Measurements from ENCODE around the gene ZNF554. TPM values are rescaled to one million over a fixed set of nuclear protein-coding genes. Genes with fewer than 3 reads are reported as not detected.
A peak's percentile ranks its signal among the peaks of the same experiment; 100 is the strongest.
"Not testable (repeated sequence)": the region's sequence is repeated elsewhere in the genome, so short reads cannot be mapped to it uniquely, and the experiment has no call there.

ZNF554 gene
- total and polyA plus RNA-seq, 9 donors: 4.5 to 7.3 (median 5.4) TPM

DNA sequence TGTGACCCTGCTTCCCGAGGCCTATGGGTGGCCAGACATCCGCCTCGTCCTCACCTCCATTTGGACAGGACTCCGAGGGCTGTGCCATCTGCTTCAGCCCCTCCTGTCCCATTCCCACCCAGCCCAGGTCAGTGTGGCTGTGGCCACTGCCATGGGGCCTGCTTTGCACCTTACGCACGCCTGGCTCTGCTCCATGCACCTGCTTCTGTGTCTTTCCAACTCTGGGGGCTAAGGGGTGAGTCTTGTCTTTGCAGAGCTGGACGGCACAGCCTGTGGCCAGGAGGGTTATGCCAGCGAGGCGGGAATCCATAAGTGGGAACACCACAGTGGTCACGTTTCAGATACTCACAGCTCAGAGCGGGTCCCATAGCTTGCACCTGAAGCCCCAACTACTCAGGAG, 5.2 kb upstream of the ZNF554 start:
- H3K36me3 ChIP-seq (ENCODE audit: control insufficient read depth, insufficient read depth, low read length): peaks cover 41% of the 10 kb centered on the region
- no peaks in the 10 kb centered on the region for H3K9me3 ChIP-seq (replicated peaks; ENCODE audit: control insufficient read depth, low read depth, low read length)
- H3K4me3 ChIP-seq (ENCODE audit: low read length): no peak overlapping the region
- no peaks in the 10 kb centered on the region for H3K27me3 ChIP-seq (ENCODE audit: control insufficient read depth, insufficient read depth, low read length)
- DNase-seq: no peak
- no peak overlapping the region for H3K27ac ChIP-seq (ENCODE audit: low read length)
- peaks cover 4% of the 10 kb centered on the region for H3K4me1 ChIP-seq (ENCODE audit: control insufficient read depth, insufficient read depth, low read length)
- 89% methylated on average over 11 of the region's 11 CpGs for WGBS (ENCODE audit: insufficient coverage)

DNA sequence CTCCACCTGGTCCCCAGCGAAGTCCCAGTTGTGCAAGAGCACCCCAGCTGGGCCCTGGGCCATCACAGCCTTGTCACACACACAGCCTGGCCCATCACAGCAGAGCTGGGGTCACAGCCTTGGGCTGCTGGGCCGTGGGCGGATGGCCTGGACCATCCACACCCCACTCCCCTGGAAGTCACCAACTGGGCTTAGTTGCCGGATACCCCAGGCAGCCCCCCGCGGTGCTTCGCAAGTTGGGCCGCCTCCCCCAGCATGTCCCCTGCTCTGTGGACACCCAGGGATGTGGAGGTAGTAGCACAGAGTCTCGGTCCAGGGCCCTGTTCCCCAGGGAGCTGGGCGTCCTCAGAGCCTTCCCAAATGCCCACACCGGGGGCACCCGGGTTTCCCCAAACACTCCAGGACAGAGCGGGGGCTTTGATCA, 4.5 kb upstream of the ZNF554 start:
- WGBS (ENCODE audit: insufficient coverage): 92% methylated on average over 11 of the region's 13 CpGs
- Histone ChIP-seq H3K27me3 (ENCODE audit: control insufficient read depth, insufficient read depth, low read length) (no peaks in the 10 kb centered on the region), H3K9me3 (replicated peaks; ENCODE audit: control insufficient read depth, low read depth, low read length) (no peaks in the 10 kb centered on the region), H3K4me1 (ENCODE audit: control insufficient read depth, insufficient read depth, low read length) (peaks cover 7% of the 10 kb centered on the region), H3K27ac (ENCODE audit: low read length) (no peak overlapping the region), H3K4me3 (ENCODE audit: low read length) (no peak overlapping the region), H3K36me3 (ENCODE audit: control insufficient read depth, insufficient read depth, low read length) (peaks cover 34% of the 10 kb centered on the region)
- no peak for DNase-seq

DNA sequence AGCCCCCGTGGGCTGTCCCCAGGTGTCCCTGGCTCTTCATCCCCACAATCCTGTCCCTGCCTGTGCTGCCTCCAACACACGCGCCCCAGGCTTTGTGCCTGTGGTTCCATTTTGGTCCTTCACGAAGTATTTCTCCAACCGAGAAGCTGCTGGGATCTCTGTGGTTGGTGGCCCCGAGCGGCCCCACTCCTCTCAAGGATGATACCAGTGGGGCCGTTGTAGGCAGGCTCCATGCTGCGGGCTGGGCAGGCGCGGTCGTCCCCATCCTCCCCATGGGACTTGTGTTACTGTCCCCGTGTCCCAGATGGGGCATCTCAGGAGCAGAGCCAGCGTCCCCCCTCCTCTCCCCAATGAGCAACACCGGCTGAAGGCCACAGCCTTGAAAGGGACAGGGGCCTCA, 3.7 kb upstream of the ZNF554 start:
- no peak overlapping the region for H3K27ac ChIP-seq (ENCODE audit: low read length)
- 84% methylated on average over 10 of the region's 15 CpGs for WGBS (ENCODE audit: insufficient coverage)
- H3K9me3 ChIP-seq (replicated peaks; ENCODE audit: control insufficient read depth, low read depth, low read length): no peaks in the 10 kb centered on the region
- DNase-seq: no peak
- no peak overlapping the region for H3K4me3 ChIP-seq (ENCODE audit: low read length)
- peaks cover 10% of the 10 kb centered on the region for H3K4me1 ChIP-seq (ENCODE audit: control insufficient read depth, insufficient read depth, low read length)
- H3K36me3 ChIP-seq (ENCODE audit: control insufficient read depth, insufficient read depth, low read length): peaks cover 28% of the 10 kb centered on the region
- H3K27me3 ChIP-seq (ENCODE audit: control insufficient read depth, insufficient read depth, low read length): no peaks in the 10 kb centered on the region

DNA sequence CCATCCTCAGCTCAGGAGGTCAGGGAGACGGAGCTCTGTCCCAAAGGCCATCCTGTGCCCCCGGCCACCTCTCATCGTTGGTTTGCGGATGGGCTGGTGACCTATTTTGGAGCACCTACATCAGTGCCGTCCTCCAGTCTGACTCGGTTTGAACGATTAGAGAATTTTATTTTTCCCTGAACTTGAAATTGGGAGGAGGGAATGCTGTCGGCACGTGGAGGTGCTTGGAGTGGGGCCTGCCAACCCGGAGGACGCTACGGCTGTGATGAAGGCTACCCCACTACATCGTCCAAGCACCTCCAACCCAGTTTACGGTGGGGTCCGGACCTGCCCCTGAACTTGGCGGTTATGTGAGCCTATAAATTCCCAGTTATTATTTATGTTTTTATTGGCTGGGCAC, 3.0 kb upstream of the ZNF554 start:
- Histone ChIP-seq H3K36me3 (ENCODE audit: control insufficient read depth, insufficient read depth, low read length) (peaks cover 20% of the 10 kb centered on the region), H3K4me3 (ENCODE audit: low read length) (no peak overlapping the region), H3K27ac (ENCODE audit: low read length) (no peak overlapping the region), H3K27me3 (ENCODE audit: control insufficient read depth, insufficient read depth, low read length) (no peaks in the 10 kb centered on the region), H3K4me1 (ENCODE audit: control insufficient read depth, insufficient read depth, low read length) (peaks cover 10% of the 10 kb centered on the region), H3K9me3 (replicated peaks; ENCODE audit: control insufficient read depth, low read depth, low read length) (no peaks in the 10 kb centered on the region)
- WGBS (ENCODE audit: insufficient coverage): 68% methylated on average over 4 of the region's 16 CpGs
- DNase-seq: no peak

DNA sequence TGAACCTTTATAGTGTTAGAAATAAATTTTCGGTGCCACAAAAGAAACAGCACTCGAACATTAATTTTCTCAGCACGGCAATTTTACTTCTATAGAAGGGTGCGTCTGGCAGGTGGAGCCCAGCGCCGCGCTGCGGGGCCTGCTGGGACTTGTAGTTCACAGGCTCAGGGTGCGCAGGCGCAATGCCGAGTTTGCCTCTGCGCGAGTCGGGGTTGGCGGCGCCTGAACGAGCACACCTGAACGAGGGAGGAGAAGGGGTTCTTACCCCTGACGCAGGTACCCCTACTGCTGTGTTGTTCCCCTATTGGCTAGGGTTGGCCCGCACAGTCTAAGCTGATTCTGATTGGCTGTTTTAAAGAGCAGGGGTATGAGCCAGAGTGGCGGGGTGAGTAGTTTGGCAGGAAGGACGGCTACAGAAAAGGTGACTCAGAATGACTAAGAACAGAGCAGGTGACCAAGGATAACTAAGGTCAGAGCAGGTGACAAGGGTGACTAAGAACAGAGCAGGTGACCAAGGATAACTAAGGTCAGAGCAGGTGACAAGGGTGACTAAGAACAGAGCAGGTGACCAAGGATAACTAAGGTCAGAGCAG, 2.3 kb upstream of the ZNF554 start:
- not testable (repeated sequence) for H3K27me3 ChIP-seq (ENCODE audit: control insufficient read depth, insufficient read depth, low read length); DNase-seq; H3K4me3 ChIP-seq (ENCODE audit: low read length); H3K9me3 ChIP-seq (replicated peaks; ENCODE audit: control insufficient read depth, low read depth, low read length); H3K27ac ChIP-seq (ENCODE audit: low read length); H3K4me1 ChIP-seq (ENCODE audit: control insufficient read depth, insufficient read depth, low read length)
- WGBS (ENCODE audit: insufficient coverage): 61% methylated on average over 18 of the region's 22 CpGs
- peaks cover 14% of the 10 kb centered on the region for H3K36me3 ChIP-seq (ENCODE audit: control insufficient read depth, insufficient read depth, low read length)

DNA sequence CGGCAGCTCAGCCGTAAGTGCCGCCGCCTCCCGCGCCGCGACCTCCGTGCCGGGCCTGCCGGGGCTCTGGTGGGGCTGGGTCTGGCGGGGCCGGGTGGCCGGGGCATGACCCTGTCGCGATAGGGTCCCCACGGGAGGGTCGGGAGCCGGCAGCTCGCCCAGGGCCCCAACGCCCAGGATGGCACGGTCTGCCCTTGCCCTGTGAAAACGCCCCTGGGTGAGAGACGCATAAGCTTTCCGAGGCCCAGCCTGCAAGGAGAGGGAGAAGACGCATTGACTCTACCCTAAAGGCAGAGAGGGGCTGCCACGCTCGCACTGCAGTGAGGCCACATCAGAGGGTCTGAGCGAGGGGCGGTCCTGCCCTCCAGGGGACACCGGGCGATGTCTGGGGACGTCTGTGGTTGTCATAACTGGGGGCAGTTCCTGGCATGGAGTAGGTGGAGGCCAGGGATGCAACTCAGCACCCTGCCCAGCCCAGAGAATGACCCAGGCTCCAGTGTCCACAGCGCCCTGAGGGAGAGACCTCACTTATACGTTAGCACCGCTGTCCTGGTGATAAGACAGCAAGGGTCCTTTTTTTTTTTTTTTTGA, 539 bp downstream of the ZNF554 start:
- peak overlapping the region; percentile 73 for H3K4me3 ChIP-seq (ENCODE audit: low read length)
- DNase-seq: peak; percentile 20
- peaks cover 7% of the 10 kb centered on the region for H3K4me1 ChIP-seq (ENCODE audit: control insufficient read depth, insufficient read depth, low read length)
- no peak overlapping the region for H3K27ac ChIP-seq (ENCODE audit: low read length)
- WGBS (ENCODE audit: insufficient coverage): 2% methylated on average over 36 of the region's 36 CpGs
- no peaks in the 10 kb centered on the region for H3K9me3 ChIP-seq (replicated peaks; ENCODE audit: control insufficient read depth, low read depth, low read length)
- no peaks in the 10 kb centered on the region for H3K27me3 ChIP-seq (ENCODE audit: control insufficient read depth, insufficient read depth, low read length)
- peaks cover 11% of the 10 kb centered on the region for H3K36me3 ChIP-seq (ENCODE audit: control insufficient read depth, insufficient read depth, low read length)

DNA sequence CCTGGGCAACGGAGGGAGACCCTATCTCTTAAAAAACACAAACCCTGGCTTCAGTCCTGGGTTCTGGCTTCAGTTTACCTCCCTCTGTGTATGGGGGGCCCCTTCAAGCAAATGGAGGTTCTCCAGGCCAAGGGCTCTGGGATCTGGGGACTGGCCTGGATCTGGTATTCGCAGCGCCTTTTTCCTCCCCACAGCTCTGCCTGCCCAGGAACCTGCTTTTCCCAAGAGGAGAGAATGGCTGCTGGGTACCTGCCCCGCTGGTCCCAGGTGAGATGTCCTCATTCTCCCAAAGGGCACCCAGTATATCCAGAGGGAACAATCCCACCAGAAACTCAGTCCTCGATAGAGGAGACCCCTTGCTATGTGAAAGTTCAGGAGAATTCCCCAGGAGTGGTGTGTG, 3.2 kb downstream of the ZNF554 start:
- peaks cover 18% of the 10 kb centered on the region for H3K36me3 ChIP-seq (ENCODE audit: control insufficient read depth, insufficient read depth, low read length)
- no peak overlapping the region for H3K4me3 ChIP-seq (ENCODE audit: low read length)
- DNase-seq: no peak
- peaks cover 7% of the 10 kb centered on the region for H3K4me1 ChIP-seq (ENCODE audit: control insufficient read depth, insufficient read depth, low read length)
- H3K9me3 ChIP-seq (replicated peaks; ENCODE audit: control insufficient read depth, low read depth, low read length): no peaks in the 10 kb centered on the region
- H3K27ac ChIP-seq (ENCODE audit: low read length): no peak overlapping the region
- 94% methylated on average over 3 of the region's 5 CpGs for WGBS (ENCODE audit: insufficient coverage)
- H3K27me3 ChIP-seq (ENCODE audit: control insufficient read depth, insufficient read depth, low read length): no peaks in the 10 kb centered on the region

DNA sequence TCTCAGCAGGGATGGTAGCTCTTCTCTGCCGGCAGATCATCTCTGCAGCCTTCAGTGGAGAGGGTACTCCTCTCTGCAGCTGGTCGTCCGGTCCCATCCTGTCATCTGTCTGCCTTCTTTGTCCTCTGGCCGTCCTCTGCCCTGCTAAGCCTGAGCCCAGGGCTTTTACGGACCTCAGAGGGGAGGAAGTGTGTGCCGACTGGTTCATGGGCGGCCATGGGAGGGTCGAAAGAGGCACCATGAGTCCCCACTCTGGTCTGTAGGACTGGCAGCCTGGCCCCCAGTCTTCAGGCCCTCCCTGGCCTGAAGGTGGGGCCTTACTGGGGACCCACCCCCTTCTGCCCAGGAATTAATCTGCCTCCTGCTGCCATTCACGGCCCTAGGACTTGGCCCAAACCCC, 4.0 kb downstream of the ZNF554 start:
- H3K4me1 ChIP-seq (ENCODE audit: control insufficient read depth, insufficient read depth, low read length): peaks cover 7% of the 10 kb centered on the region
- 65% methylated on average over 8 of the region's 9 CpGs for WGBS (ENCODE audit: insufficient coverage)

DNA sequence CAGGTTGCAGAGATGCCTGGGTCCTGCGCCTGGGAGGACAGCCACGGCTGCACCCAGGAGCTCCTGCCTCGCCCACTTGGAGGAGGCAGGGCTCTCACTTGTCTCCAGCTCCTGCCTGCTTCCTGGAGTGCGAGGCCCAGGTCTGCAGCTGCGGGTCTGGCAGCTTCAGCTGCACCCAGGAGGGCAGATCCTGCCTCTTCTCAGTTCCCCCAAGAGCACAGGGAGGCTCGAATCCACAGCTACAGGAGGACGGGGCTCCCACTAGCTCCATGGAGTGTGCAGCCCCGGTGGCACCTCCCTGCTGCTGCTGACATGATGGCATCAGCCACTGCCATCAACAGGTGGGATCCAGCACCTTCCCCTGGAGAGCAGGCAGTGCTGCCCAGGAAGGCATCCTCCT, 4.5 kb downstream of the ZNF554 start:
- 58% methylated on average over 8 of the region's 8 CpGs for WGBS (ENCODE audit: insufficient coverage)
- no peak overlapping the region for H3K4me3 ChIP-seq (ENCODE audit: low read length)
- peaks cover 7% of the 10 kb centered on the region for H3K4me1 ChIP-seq (ENCODE audit: control insufficient read depth, insufficient read depth, low read length)
- no peaks in the 10 kb centered on the region for H3K27me3 ChIP-seq (ENCODE audit: control insufficient read depth, insufficient read depth, low read length)
- H3K9me3 ChIP-seq (replicated peaks; ENCODE audit: control insufficient read depth, low read depth, low read length): peaks cover 2% of the 10 kb centered on the region
- no peak overlapping the region for H3K27ac ChIP-seq (ENCODE audit: low read length)
- no peak for DNase-seq
- H3K36me3 ChIP-seq (ENCODE audit: control insufficient read depth, insufficient read depth, low read length): peaks cover 28% of the 10 kb centered on the region

More for the DNA sequence above, 4.0 kb downstream of the ZNF554 start:
- Histone ChIP-seq H3K36me3 (ENCODE audit: control insufficient read depth, insufficient read depth, low read length) (peaks cover 25% of the 10 kb centered on the region), H3K27ac (ENCODE audit: low read length) (no peak overlapping the region), H3K27me3 (ENCODE audit: control insufficient read depth, insufficient read depth, low read length) (no peaks in the 10 kb centered on the region), H3K9me3 (replicated peaks; ENCODE audit: control insufficient read depth, low read depth, low read length) (peaks cover 2% of the 10 kb centered on the region), H3K4me3 (ENCODE audit: low read length) (no peak overlapping the region)
- no peak for DNase-seq

DNA sequence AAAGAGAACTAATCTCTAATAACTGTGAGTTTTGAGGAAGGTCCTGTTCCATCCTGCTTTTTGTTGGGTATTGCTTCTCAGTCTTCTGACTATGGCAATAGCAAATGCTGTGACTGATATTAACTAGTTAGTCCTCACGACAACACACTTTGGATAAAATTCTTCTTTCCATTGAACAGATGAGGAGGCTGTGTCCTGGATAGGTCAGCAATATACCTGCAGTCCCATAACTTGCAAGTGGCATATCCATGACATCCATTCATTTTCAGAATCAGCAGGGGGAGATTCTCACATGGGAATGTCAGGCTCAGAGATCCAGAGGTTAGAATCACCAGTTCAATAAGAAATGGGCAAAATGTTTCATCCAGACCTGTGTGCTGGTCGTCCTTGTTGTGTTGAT, 7.4 kb downstream of the ZNF554 start:
- Histone ChIP-seq H3K4me1 (ENCODE audit: control insufficient read depth, insufficient read depth, low read length) (no peaks in the 10 kb centered on the region), H3K27me3 (ENCODE audit: control insufficient read depth, insufficient read depth, low read length) (no peaks in the 10 kb centered on the region), H3K27ac (ENCODE audit: low read length) (no peak overlapping the region), H3K9me3 (replicated peaks; ENCODE audit: control insufficient read depth, low read depth, low read length) (peaks cover 16% of the 10 kb centered on the region), H3K4me3 (ENCODE audit: low read length) (no peak overlapping the region), H3K36me3 (ENCODE audit: control insufficient read depth, insufficient read depth, low read length) (peaks cover 31% of the 10 kb centered on the region)
- no CpG with 5 or more reads among the region's 2 CpGs for WGBS (ENCODE audit: insufficient coverage)
- no peak for DNase-seq

All from muscle of leg (tissue), 11 donors.